Liver (tissue), 9 donors: ENCODE data around the gene EWSR1. TPM values are rescaled to one million over a fixed set of nuclear protein-coding genes. Genes with fewer than 3 reads are reported as not detected.

Experiments
- DNase-seq: peaks from one replicate; pipeline ENCODE4 v3.0.0-alpha.2; 2017; ENCODE audit warnings: low spot score
- H3K27ac ChIP-seq, 2 donors: one replicate each; pipeline ENCODE4 v1.7.0; 2013; ENCODE audit warnings: inconsistent platforms in 2 of 2, low read length in 2 of 2, control low read depth in 1 of 2, low read depth in 1 of 2, mild to moderate bottlenecking in 1 of 2
- H3K27me3 ChIP-seq, 4 donors: one replicate each; pipeline versions ENCODE4 v1.6.1 to v1.7.0; 2013; ENCODE audit warnings: low read length in 3 of 4, inconsistent platforms in 1 of 4, mild to moderate bottlenecking in 1 of 4, moderate library complexity in 1 of 4; ENCODE audit not compliant: control insufficient read depth in 4 of 4, insufficient read depth in 4 of 4
- H3K36me3 ChIP-seq, 4 donors: one replicate each; pipeline versions ENCODE4 v1.6.1 to v1.7.0; 2013; ENCODE audit warnings: low read length in 3 of 4, mild to moderate bottlenecking in 3 of 4, low read depth in 1 of 4, moderate library complexity in 1 of 4; ENCODE audit not compliant: control insufficient read depth in 4 of 4, insufficient read depth in 3 of 4
- H3K4me1 ChIP-seq, 4 donors: one replicate each; pipeline versions ENCODE4 v1.6.1 to v1.7.0; 2013; ENCODE audit warnings: low read length in 3 of 4, mild to moderate bottlenecking in 3 of 4, moderate library complexity in 1 of 4; ENCODE audit not compliant: control insufficient read depth in 4 of 4, insufficient read depth in 4 of 4
- H3K4me3 ChIP-seq, 3 donors: one replicate each; pipeline versions ENCODE4 v1.6.1 to v1.7.0; 2013; ENCODE audit warnings: low read length in 3 of 3, control low read depth in 1 of 3, low read depth in 1 of 3, mild to moderate bottlenecking in 1 of 3
- H3K9ac ChIP-seq, 2 donors: one replicate each; pipeline ENCODE4 v1.7.0; 2013; ENCODE audit warnings: low read length in 2 of 2, mild to moderate bottlenecking in 2 of 2, moderate library complexity in 2 of 2, control low read depth in 1 of 2, low read depth in 1 of 2
- H3K9me3 ChIP-seq, 4 donors: one replicate each; pipeline versions ENCODE4 v1.6.1 to v1.7.0; 2013; ENCODE audit warnings: low read length in 3 of 4; ENCODE audit not compliant: control insufficient read depth in 4 of 4
- ATF3 ChIP-seq: IDR thresholded peaks from 2 replicates; pipeline ENCODE4 v1.6.1; 2016; ENCODE audit warnings: antibody characterized with exemption
- CTCF ChIP-seq: fragments of 150-350 bp; IDR thresholded peaks from 2 replicates; pipeline ENCODE4 v1.5.1; 2017; ENCODE audit warnings: improper control_type of control experiment, low read depth, low read length; ENCODE audit not compliant: missing input control
- HNF4G ChIP-seq: IDR thresholded peaks from 2 replicates; pipeline ENCODE4 v1.6.1; 2016; ENCODE audit warnings: antibody characterized with exemption
- JUND ChIP-seq, 2 donors: IDR thresholded peaks; 2 replicates each; pipeline ENCODE4 v1.6.1; 2016; ENCODE audit warnings: antibody characterized with exemption in 2 of 2
- NR2F2 ChIP-seq: IDR thresholded peaks from 2 replicates; pipeline ENCODE4 v1.6.1; 2016; ENCODE audit warnings: antibody characterized with exemption
- RAD21 ChIP-seq, 2 donors: IDR thresholded peaks; 2 replicates each; pipeline ENCODE4 v1.6.1; 2016; ENCODE audit warnings: antibody characterized with exemption in 2 of 2, mild to moderate bottlenecking in 2 of 2
- REST ChIP-seq: IDR thresholded peaks from 2 replicates; pipeline ENCODE4 v1.6.1; 2016; ENCODE audit warnings: antibody characterized with exemption, mild to moderate bottlenecking
- RXRA ChIP-seq, 2 donors: IDR thresholded peaks; 2 replicates each; pipeline ENCODE4 v1.6.1; 2017 to 2018; ENCODE audit warnings: antibody characterized with exemption in 2 of 2, mild to moderate bottlenecking in 1 of 2
- SP1 ChIP-seq: IDR thresholded peaks from 2 replicates; pipeline ENCODE4 v1.6.1; 2018; ENCODE audit warnings: antibody characterized with exemption, mild to moderate bottlenecking
- TAF1 ChIP-seq: conservative IDR thresholded peaks from 2 replicates; pipeline ENCODE4 v1.6.1; 2016; ENCODE audit warnings: antibody characterized with exemption, mild to moderate bottlenecking
- YY1 ChIP-seq: IDR thresholded peaks from 2 replicates; pipeline ENCODE4 v1.6.1; 2016; ENCODE audit warnings: antibody characterized with exemption, mild to moderate bottlenecking
- WGBS: extraction: QIAGEN DNeasy Blood & Tissue Kit; methylation state at CpG from one replicate; pipeline ENCODE4 v1.1.7; 2013; 5-methylcytosine and 5-hydroxymethylcytosine counted together
- polyA plus RNA-seq, 2 donors: library from polyadenylated mRNA; stranded (reverse) in 1 of 2; unstranded in 1 of 2; fragments of 200-250 nt in 1 of 2; fragments of >200 nt in 1 of 2; fragmentation: Nextera tagmentation in 1 of 2; extraction: Ambion mirVana in 1 of 2; gene quantifications; one replicate each; pipeline versions ENCODE4 v1.2.1 to v1.2.3, GENCODE V29; 2013 to 2015
- total RNA-seq, 2 donors: library from RNA; depleted of rRNA; stranded (reverse); fragments of >200 nt; gene quantifications; one replicate each; pipeline ENCODE4 v1.2.3, GENCODE V29; 2014
- donor health status: healthy.
- donor health status: healthy.
- donor health status: healthy.
- donor health status: healthy.
- donor health status: healthy.

Gene EWSR1
- total and polyA plus RNA-seq, 4 donors = 64.8 to 134 (median 78.3) TPM

GRCh38 chr22:29306175-29306834 is 38.2 kb downstream of the EWSR1 start, which contains the start of gene GAS2L1:
TSS of gene GAS2L1 (plus strand) at chr22:29306650. CDS start at chr22:29308106, 1,456 bp downstream.
- WGBS = under 1% methylated on average over 40 of the region's 40 CpGs

GRCh38 chr22:29306835-29307595 is 38.9 kb downstream of the EWSR1 start:
- peak overlapping the region in 1 of 2 donors; percentile 68 for H3K9ac ChIP-seq
- no peaks in the 10 kb centered on the region for H3K27me3 ChIP-seq
- H3K27ac ChIP-seq = peak overlapping the region in 1 of 2 donors; percentile 67
- peaks cover 21 to 62% (median 34%) of the 10 kb centered on the region in 4 donors for H3K4me1 ChIP-seq
- H3K36me3 ChIP-seq = no peaks in the 10 kb centered on the region
- H3K4me3 ChIP-seq = peak overlapping the region; percentile 61 to 89 (median 75)
- WGBS = 6% methylated on average over 83 of the region's 83 CpGs
- no peak for TF ChIP-seq SP1
- TF ChIP-seq CTCF = no peak
- TF ChIP-seq ATF3 = no peak
- no peak for TF ChIP-seq TAF1
- no peak for TF ChIP-seq REST
- peak; percentile 73 for DNase-seq
- H3K9me3 ChIP-seq = no peaks in the 10 kb centered on the region

More at GRCh38 chr22:29306175-29306834, 38.2 kb downstream of the EWSR1 start, which contains the start of gene GAS2L1:
- H3K4me3 ChIP-seq = peak within 1 kb of the TSS; percentile 61 to 89 (median 75)
- peak within 1 kb of the TSS in 1 of 2 donors; percentile 68 for H3K9ac ChIP-seq
- TF ChIP-seq JUND (IDR thresholded peaks at IDR 0.05) (no peak), CTCF (peak; percentile 67), NR2F2 (peak; percentile 61), RXRA (IDR thresholded peaks at IDR 0.05) (peak in 1 of 2 donors; percentile 31), YY1 (peak; percentile 73), RAD21 (IDR thresholded peaks at IDR 0.05) (peak; percentile 76 to 80), HNF4G (no peak), SP1 (peak; percentile 36)
- H3K27ac ChIP-seq = peak within 1 kb of the TSS in 1 of 2 donors; percentile 67
- H3K4me1 ChIP-seq = peaks cover 19 to 63% (median 38%) of the 10 kb centered on the region in 4 donors
- H3K9me3 ChIP-seq = no peaks in the 10 kb centered on the region
- no peaks in the 10 kb centered on the region for H3K27me3 ChIP-seq
- H3K36me3 ChIP-seq = no peaks in the 10 kb centered on the region
- DNase-seq = peak; percentile 83
